GM12801 (cell line): ENCODE measurements around the gene MRNIP.

ENCODE experiments used
- TF ChIP-seq, protein P1 (sequence below): IDR thresholded peaks from one replicate; pipeline ENCODE4 v1.5.1; 2011; ENCODE audit warnings: control low read depth; ENCODE audit not compliant: insufficient read length; ENCODE audit errors: extremely low read depth

MRNIP gene

DNA sequence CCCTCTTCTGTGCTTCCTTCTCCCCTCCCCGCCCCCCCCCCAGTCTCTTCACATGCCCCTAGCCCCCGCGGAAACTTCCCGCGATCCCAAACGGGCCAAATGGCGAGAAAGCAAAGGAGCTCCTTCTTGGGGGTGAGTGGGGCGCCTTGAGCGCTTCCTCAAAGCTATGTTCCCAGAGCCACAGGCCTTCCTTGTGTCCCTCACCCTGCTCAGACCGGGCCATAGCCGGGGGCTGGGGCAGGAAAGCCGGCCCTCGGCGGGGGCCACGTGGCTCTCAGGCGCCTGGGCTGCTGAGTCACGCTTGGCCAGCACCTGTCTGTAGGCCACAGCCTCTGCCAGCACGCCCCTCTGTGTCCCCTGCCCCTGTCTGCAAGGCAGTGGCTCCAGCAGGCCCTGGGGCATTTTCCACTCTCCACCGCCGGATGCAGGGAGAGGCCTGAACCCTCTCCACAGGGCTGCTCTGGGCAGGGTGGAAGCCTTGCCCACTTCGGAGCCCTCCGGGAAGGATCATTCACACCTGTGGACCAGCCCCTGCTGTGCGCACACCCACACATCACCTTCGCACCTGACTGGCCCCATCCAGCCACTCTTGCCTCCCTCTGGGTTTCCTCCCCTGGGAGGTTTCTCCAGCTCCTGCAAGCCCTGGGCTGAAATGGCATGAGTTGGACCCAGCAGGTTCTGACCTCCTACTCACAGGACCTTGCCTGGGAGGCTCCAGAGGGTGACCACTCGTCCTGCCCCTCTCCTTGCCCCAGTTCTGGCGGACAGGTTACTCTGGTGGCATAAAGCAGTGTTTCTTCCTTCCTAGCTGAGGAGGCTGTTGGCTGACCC is 39.1 kb downstream of the MRNIP start:
- TF ChIP-seq, protein P1, sequence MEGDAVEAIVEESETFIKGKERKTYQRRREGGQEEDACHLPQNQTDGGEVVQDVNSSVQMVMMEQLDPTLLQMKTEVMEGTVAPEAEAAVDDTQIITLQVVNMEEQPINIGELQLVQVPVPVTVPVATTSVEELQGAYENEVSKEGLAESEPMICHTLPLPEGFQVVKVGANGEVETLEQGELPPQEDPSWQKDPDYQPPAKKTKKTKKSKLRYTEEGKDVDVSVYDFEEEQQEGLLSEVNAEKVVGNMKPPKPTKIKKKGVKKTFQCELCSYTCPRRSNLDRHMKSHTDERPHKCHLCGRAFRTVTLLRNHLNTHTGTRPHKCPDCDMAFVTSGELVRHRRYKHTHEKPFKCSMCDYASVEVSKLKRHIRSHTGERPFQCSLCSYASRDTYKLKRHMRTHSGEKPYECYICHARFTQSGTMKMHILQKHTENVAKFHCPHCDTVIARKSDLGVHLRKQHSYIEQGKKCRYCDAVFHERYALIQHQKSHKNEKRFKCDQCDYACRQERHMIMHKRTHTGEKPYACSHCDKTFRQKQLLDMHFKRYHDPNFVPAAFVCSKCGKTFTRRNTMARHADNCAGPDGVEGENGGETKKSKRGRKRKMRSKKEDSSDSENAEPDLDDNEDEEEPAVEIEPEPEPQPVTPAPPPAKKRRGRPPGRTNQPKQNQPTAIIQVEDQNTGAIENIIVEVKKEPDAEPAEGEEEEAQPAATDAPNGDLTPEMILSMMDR = no peak

DNA sequence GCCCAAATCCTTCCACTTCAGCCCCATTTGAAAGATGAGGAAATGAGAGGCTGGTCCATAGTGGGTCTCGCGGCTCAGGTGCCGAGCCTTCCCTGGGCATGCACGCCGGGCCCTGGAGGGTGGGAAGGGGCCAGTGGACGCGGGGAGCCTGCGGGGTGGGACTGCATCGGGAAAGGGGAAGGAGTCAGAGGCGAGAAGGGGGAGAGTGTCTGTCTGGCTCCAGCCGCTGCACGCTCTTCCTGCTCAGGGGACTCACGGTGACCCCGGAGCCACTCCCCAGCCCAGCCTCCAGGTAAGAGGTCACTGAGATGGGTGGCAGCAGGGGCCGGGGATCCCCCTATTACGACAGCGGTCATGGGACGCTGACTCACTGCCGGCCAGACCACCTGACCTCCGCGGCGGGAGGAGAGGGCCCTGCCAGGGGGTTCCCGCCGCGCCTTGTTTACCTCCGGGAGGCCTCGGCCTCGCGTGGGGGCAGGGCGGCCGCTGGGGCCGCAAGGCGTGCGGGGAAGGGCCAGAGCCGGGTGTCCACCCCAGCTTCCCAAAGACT is 39.8 kb downstream of the MRNIP start:
- TF ChIP-seq, protein P1 = no peak

DNA sequence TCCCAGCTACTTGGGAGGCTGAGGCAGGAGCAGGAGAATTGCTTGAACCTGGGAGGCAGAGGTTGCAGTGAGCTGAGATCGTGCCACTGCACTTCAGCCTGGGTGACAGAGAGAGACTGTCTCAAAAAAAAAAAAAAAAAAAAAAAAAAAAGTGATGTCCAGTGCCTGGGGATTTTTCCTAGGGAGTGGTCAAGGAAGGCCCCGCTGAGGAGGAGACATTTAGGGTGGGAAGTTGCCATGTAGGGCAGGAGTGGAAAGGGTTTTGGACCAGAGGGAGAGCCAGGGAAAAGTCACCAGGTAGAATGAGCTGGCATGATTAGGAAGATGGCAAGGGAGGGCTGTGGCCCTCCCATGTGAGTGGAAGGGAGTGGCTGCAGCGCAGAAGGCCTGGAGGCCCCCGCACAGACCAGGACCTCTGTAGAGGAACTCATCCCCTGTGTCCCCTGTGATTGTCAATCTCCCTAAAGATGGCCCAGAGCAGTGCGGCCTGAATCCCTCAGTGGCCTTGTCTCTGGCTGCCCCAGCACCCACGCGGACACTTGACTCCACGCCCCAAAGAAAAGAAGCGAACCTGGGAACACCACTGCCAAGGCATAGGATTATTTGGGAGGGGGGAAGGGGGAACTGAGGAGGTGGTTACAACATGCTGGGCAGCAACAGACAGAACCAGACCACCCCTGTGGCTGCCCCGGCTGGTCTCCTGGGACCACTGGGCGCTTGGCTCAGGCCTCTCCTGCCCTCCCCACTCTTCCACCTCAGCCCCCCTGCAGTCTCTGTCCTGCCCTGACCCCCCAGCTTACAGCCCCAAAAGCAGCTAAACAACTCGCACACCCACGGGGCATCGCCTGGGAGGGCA is 40.5 kb downstream of the MRNIP start:
- TF ChIP-seq, protein P1 = no peak

DNA sequence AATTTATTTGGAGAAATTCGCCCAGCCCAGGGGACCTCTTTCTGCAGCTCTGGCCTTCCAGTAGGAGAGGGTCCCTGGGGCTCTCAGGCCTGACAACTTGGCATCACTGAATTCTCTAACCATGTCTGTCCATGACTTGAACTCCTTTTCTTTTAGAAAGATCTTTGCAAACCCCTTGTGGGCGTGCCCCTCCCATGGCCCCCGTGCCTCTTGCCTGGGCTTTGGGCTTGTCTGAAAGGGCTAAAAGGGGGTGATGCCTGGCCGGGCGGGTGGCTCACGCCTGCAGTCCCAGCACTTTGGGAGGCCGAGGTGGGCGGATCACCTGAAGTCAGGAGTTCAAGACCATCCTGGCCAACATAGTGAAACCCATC is 41.2 kb downstream of the MRNIP start:
- TF ChIP-seq, protein P1 = no peak

DNA sequence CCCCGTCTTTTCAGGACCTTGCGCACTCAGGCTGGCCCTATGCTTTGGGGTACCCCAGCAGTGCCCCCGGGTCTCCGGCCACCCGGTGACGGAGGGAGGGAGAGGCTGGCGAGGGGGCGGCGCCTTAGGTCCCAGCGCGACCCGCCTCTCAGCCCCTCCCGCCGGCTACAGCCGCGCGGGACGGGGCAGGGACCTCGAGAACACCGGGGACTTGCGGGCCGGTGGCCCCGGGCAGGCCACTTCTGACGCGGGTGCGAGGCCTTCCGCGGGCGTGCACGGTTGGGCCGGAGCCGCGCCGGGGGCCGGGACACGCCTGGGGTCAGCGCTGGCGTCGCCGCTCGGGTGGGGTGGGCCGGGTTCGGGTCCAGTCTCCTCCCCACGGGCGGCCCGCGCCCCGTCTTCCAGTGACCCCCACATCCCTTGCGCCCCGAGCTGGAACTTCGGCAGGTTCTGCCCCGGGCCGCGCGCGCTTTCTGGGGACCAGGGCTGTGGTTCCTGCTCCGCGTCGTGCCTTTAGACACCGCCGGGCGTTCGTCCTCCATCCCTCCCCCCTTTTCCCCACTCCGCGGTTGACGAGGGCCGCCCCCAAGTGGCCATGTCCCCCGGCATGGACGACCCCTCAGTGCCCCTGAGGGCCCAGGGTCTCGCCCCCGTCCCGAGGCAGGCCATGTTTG is 41.7 kb downstream of the MRNIP start:
- TF ChIP-seq, protein P1 = no peak

DNA sequence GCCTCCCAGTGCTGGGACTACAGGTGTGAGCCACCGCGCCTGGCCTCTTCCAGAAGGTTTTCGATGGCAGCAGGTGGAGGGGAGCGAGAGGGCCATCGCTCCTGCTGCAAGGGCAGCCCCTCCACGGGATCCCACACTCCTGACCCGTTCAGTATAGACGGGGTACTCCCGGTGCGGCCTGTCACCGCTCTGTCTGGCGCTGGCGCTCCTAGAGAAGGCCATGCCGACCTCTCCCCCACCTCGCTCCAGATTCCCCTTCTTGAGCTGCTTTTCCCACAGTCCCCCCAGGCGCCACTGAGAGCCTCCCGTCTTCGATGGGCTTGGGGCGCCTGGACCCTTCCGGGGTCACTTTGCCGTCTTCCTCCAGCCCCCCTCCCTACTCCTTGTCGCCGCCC is 42.2 kb downstream of the MRNIP start:
- TF ChIP-seq, protein P1 = no peak
